H9 (cell line): ENCODE measurements around the gene ABCA13. TPM values are rescaled to one million over a fixed set of nuclear protein-coding genes. Genes with fewer than 3 reads are reported as not detected.
A peak's percentile ranks its signal among the peaks of the same experiment; 100 is the strongest.

ENCODE experiments used
- DNase-seq: peaks from one replicate; pipeline ENCODE4 v3.0.0-alpha.2; 2017
- H2AFZ ChIP-seq: one replicate; pipeline ENCODE4 v1.6.1; 2013; ENCODE audit warnings: mild to moderate bottlenecking, low read length, control low read depth, moderate library complexity
- H2AK5ac ChIP-seq: 2 replicates; pipeline ENCODE4 v1.6.1; 2013; ENCODE audit warnings: low read length, control low read depth, mixed read lengths; ENCODE audit not compliant: insufficient read length
- H2BK120ac ChIP-seq: one replicate; pipeline ENCODE4 v1.6.1; 2013; ENCODE audit warnings: low read depth, mild to moderate bottlenecking, low read length, control low read depth, inconsistent platforms; ENCODE audit not compliant: poor library complexity, severe bottlenecking
- H2BK12ac ChIP-seq: 2 replicates; pipeline ENCODE4 v1.6.1; 2013; ENCODE audit warnings: low read length, control low read depth, mixed read lengths, low read depth; ENCODE audit not compliant: insufficient read length
- H2BK15ac ChIP-seq: 2 replicates; pipeline ENCODE4 v1.6.1; 2013; ENCODE audit warnings: low read depth, low read length, control low read depth
- H2BK20ac ChIP-seq: one replicate; pipeline ENCODE4 v1.6.1; 2013; ENCODE audit warnings: low read depth, mild to moderate bottlenecking, low read length, control low read depth, inconsistent platforms; ENCODE audit not compliant: poor library complexity, severe bottlenecking
- H2BK5ac ChIP-seq: 2 replicates; pipeline ENCODE4 v1.6.1; 2013; ENCODE audit warnings: low read length, control low read depth, mixed read lengths; ENCODE audit not compliant: insufficient read length
- H3K14ac ChIP-seq: 2 replicates; pipeline ENCODE4 v1.6.1; 2013; ENCODE audit warnings: low read length, control low read depth; ENCODE audit not compliant: insufficient read depth
- H3K18ac ChIP-seq: 2 replicates; pipeline ENCODE4 v1.6.1; 2013; ENCODE audit warnings: low read depth, mild to moderate bottlenecking, mixed read lengths, low read length, control low read depth; ENCODE audit not compliant: insufficient read length
- H3K23ac ChIP-seq: 2 replicates; pipeline ENCODE4 v1.6.1; 2013; ENCODE audit warnings: low read length, control low read depth, mixed read lengths, low read depth; ENCODE audit not compliant: insufficient read length
- H3K23me2 ChIP-seq: 2 replicates; pipeline ENCODE4 v1.6.1; 2013; ENCODE audit warnings: low read depth, mild to moderate bottlenecking, mixed read lengths, low read length, control low read depth; ENCODE audit not compliant: insufficient read length, poor library complexity, severe bottlenecking
- H3K27ac ChIP-seq: 2 replicates; pipeline ENCODE4 v1.5.1; 2013; ENCODE audit warnings: low read length, control low read depth, mixed read lengths, low read depth; ENCODE audit not compliant: insufficient read length
- H3K27me3 ChIP-seq: 2 replicates; pipeline ENCODE4 v1.6.1; 2013; ENCODE audit warnings: low read length, control low read depth, inconsistent platforms; ENCODE audit not compliant: insufficient read depth
- H3K4ac ChIP-seq: 2 replicates; pipeline ENCODE4 v1.6.1; 2013; ENCODE audit warnings: low read depth, mild to moderate bottlenecking, control low read depth, inconsistent platforms, low read length, moderate library complexity
- H3K4me1 ChIP-seq: 2 replicates; pipeline ENCODE4 v1.6.1; 2013; ENCODE audit warnings: low read length, control low read depth, inconsistent platforms; ENCODE audit not compliant: insufficient read depth
- H3K4me2 ChIP-seq: 2 replicates; pipeline ENCODE4 v1.6.1; 2013; ENCODE audit warnings: low read length, control low read depth, mixed read lengths; ENCODE audit not compliant: insufficient read length, insufficient read depth
- H3K56ac ChIP-seq: 2 replicates; pipeline ENCODE4 v1.6.1; 2013; ENCODE audit warnings: low read depth, mild to moderate bottlenecking, mixed read lengths, low read length, control low read depth; ENCODE audit not compliant: insufficient read length
- H3K79me1 ChIP-seq: 2 replicates; pipeline ENCODE4 v1.6.1; 2013; ENCODE audit warnings: low read depth, mild to moderate bottlenecking, moderate library complexity, low read length, control low read depth, inconsistent platforms; ENCODE audit not compliant: insufficient read depth, poor library complexity, severe bottlenecking
- H3K79me2 ChIP-seq: 2 replicates; pipeline ENCODE4 v1.6.1; 2013; ENCODE audit warnings: low read length, control low read depth, inconsistent platforms; ENCODE audit not compliant: insufficient read depth
- H3K9ac ChIP-seq: 2 replicates; pipeline ENCODE4 v1.6.1; 2013; ENCODE audit warnings: low read length, control low read depth, mixed read lengths; ENCODE audit not compliant: insufficient read length; ENCODE audit errors: extremely low read depth
- H3K9me3 ChIP-seq: one replicate; pipeline ENCODE4 v1.6.1; 2013; ENCODE audit warnings: low read depth, low read length, inconsistent platforms; ENCODE audit not compliant: control insufficient read depth
- H3T11ph ChIP-seq: one replicate; pipeline ENCODE4 v1.6.1; 2013; ENCODE audit warnings: mild to moderate bottlenecking, low read length, control low read depth, inconsistent platforms
- H4K20me1 ChIP-seq: one replicate; pipeline ENCODE4 v1.6.1; 2013; ENCODE audit not compliant: control insufficient read depth, insufficient read length, insufficient read depth
- H4K5ac ChIP-seq: 2 replicates; pipeline ENCODE4 v1.6.1; 2013; ENCODE audit warnings: low read depth, mild to moderate bottlenecking, mixed read lengths, low read length, control low read depth; ENCODE audit not compliant: insufficient read length
- H4K8ac ChIP-seq: replicated peaks from 2 replicates; pipeline ENCODE4 v1.6.1; 2013; ENCODE audit warnings: low read length, control low read depth, mixed read lengths, low read depth; ENCODE audit not compliant: insufficient read length
- H4K91ac ChIP-seq: 2 replicates; pipeline ENCODE4 v1.6.1; 2013; ENCODE audit warnings: low read depth, mild to moderate bottlenecking, moderate library complexity, mixed read lengths, low read length, control low read depth; ENCODE audit not compliant: insufficient read length
- H3K27ac Mint-ChIP-seq, 3 experiments: 2 replicates in 2 of 3; 3 replicates in 1 of 3; pipeline ENCODE4 v1.8.0; 2020 to 2021; ENCODE audit warnings: mixed read lengths in 3 of 3, mild to moderate bottlenecking in 1 of 3, moderate library complexity in 1 of 3
- H3K27me3 Mint-ChIP-seq: 2 replicates; pipeline ENCODE4 v1.8.0; 2021; ENCODE audit warnings: low read depth, mild to moderate bottlenecking, moderate library complexity, mixed read lengths
- H3K36me3 Mint-ChIP-seq, 3 experiments: 2 replicates in 2 of 3; 3 replicates in 1 of 3; pipeline ENCODE4 v1.8.0; 2020 to 2021; ENCODE audit warnings: low read depth in 3 of 3, mixed read lengths in 3 of 3; ENCODE audit not compliant: insufficient read depth in 1 of 3
- H3K4me1 Mint-ChIP-seq, 2 experiments: 2 replicates each; pipeline ENCODE4 v1.8.0; 2020; ENCODE audit warnings: mixed read lengths in 2 of 2
- H3K4me3 Mint-ChIP-seq, 2 experiments: 2 replicates in 1 of 2; 3 replicates in 1 of 2; pipeline ENCODE4 v1.8.0; 2020 to 2021; ENCODE audit warnings: mild to moderate bottlenecking in 2 of 2, mixed read lengths in 2 of 2, moderate library complexity in 1 of 2
- H3K9me3 Mint-ChIP-seq, 2 experiments: 2 replicates in 1 of 2; 3 replicates in 1 of 2; pipeline ENCODE4 v1.8.0; 2020; ENCODE audit warnings: mild to moderate bottlenecking in 2 of 2, mixed read lengths in 2 of 2, moderate library complexity in 1 of 2
- CTCF ChIP-seq: fragments of 200-600 bp; sonication (generic); conservative IDR thresholded peaks from 3 replicates; pipeline ENCODE4 v1.8.0; 2021; ENCODE audit warnings: antibody characterized with exemption, mild to moderate bottlenecking
- WGBS: extraction: QIAGEN DNeasy Blood & Tissue Kit; methylation state at CpG from one replicate; pipeline ENCODE4 v1.1.7; 2013; ENCODE audit warnings: missing lambda C conversion rate, low lambda C conversion rate, mixed read lengths; ENCODE audit not compliant: insufficient read length; ENCODE audit errors: extremely low coverage; 5-methylcytosine and 5-hydroxymethylcytosine counted together
- total RNA-seq: library from RNA; stranded (reverse); gene quantifications from 2 replicates; pipeline ENCODE4 v1.2.1, GENCODE V29; 2021

ABCA13 gene
- total RNA-seq, 1 experiment from 2014 or later = 0.11 TPM

GRCh38 chr7:48428091-48428684, 256.9 kb downstream of the ABCA13 start:
- Histone ChIP-seq H3K4me2 (no peak overlapping the region), H3T11ph (no peak overlapping the region), H3K27ac (no peak overlapping the region), H4K91ac (no peak overlapping the region), H3K9ac (no peak overlapping the region), H3K79me2 (no peaks in the 10 kb centered on the region), H2BK12ac (no peak overlapping the region), H3K14ac (no peak overlapping the region), H3K79me1 (no peaks in the 10 kb centered on the region), H3K27me3 (no peaks in the 10 kb centered on the region), H2AK5ac (no peak overlapping the region), H3K18ac (no peak overlapping the region), H3K4ac (no peak overlapping the region), H3K23ac (no peak overlapping the region), H2BK120ac (no peak overlapping the region), H2BK15ac (no peak overlapping the region), H4K5ac (no peak overlapping the region), H2BK5ac (no peak overlapping the region), H2BK20ac (no peak overlapping the region), H4K8ac (no peak overlapping the region), H4K20me1 (no peaks in the 10 kb centered on the region), H3K9me3 (no peaks in the 10 kb centered on the region), H3K23me2 (no peaks in the 10 kb centered on the region), H2AFZ (no peak overlapping the region), H3K56ac (no peak overlapping the region), H3K4me1 (no peaks in the 10 kb centered on the region)
- DNase-seq = no peak
- Mint-ChIP-seq H3K27ac (0 out of 7 replicates have a peak overlapping the region, but pooled peaks of 1 of the 3 experiments have one; percentile 10), H3K9me3 (peaks cover 4 to 7% of the 10 kb centered on the region in 2 experiments; a peak in 3 of 5 replicates), H3K27me3 (no peaks in the 10 kb centered on the region), H3K4me1 (peaks cover 5 to 12% of the 10 kb centered on the region in 2 experiments), H3K4me3 (no peak overlapping the region), H3K36me3 (peaks cover 2 to 4% (median 3%) of the 10 kb centered on the region in 3 experiments; a peak in 1 of 7 replicates)
- no CpG with 5 or more reads among the region's 3 CpGs for WGBS
- TF ChIP-seq CTCF = no peak
